Measurements from ENCODE around the gene ATXN1. TPM values are rescaled to one million over a fixed set of nuclear protein-coding genes. Genes with fewer than 3 reads are reported as not detected.

The ATXN1 gene
- total RNA-seq, 1 donor from 2014 or later: 59.8 TPM

GRCh38 chr6:16688984-16689636, 72.2 kb downstream of the ATXN1 start:
- Mint-ChIP-seq H3K27ac (no peak overlapping the region), H3K4me1 (peaks cover 64% of the 10 kb centered on the region), H3K27me3 (no peaks in the 10 kb centered on the region), H3K36me3 (ENCODE audit: low read depth) (no peaks in the 10 kb centered on the region), H3K4me3 (peak overlapping the region; percentile 19), H3K9me3 (no peaks in the 10 kb centered on the region)
- no peak for TF ChIP-seq CTCF (IDR thresholded peaks at IDR 0.05)
- intact Hi-C loops (cut with micrococcal nuclease): no loop called here
- CTCF ChIA-PET: no interaction called here
- no peak for ATAC-seq (ENCODE audit: low read depth)
- no peak for DNase-seq
- POLR2A ChIA-PET: interaction anchor here (0.6 to 1.9 kb wide), 6 partner anchors 8 to 807 kb away, joined by 3 to 10 read pairs (median 4); partner anchors contain the start of gene ATXN1

- H3K4me3 Mint-ChIP-seq: no peak overlapping the region
- ChIA-PET CTCF (interaction anchor here (1.6 kb wide), 1 partner anchor 177 kb away, joined by 3 read pairs; no protein-coding TSS in a partner anchor), POLR2A (interaction anchor here (1.0 to 1.9 kb wide), 3 partner anchors 9 to 73 kb away, joined by 4 to 10 read pairs (median 10); partner anchors contain the start of gene ATXN1)
- no peaks in the 10 kb centered on the region for H3K9me3 Mint-ChIP-seq
- no peaks in the 10 kb centered on the region for H3K36me3 Mint-ChIP-seq (ENCODE audit: low read depth)
- intact Hi-C loops (cut with micrococcal nuclease): no loop called here
- no peak for DNase-seq
- H3K27me3 Mint-ChIP-seq: no peaks in the 10 kb centered on the region
- H3K4me1 Mint-ChIP-seq: peaks cover 71% of the 10 kb centered on the region
- no peak for TF ChIP-seq CTCF (IDR thresholded peaks at IDR 0.05)
- ATAC-seq (ENCODE audit: low read depth): no peak
- H3K27ac Mint-ChIP-seq: peak overlapping the region; percentile 27
Observed at GRCh38 chr6:16688436-16688835, 72.8 kb downstream of the ATXN1 start.

- Mint-ChIP-seq H3K27ac (peak overlapping the region; percentile 62), H3K9me3 (no peaks in the 10 kb centered on the region), H3K27me3 (no peaks in the 10 kb centered on the region), H3K4me3 (no peak overlapping the region), H3K36me3 (ENCODE audit: low read depth) (no peaks in the 10 kb centered on the region), H3K4me1 (peaks cover 78% of the 10 kb centered on the region)
- TF ChIP-seq CTCF (IDR thresholded peaks at IDR 0.05): no peak
- ChIA-PET POLR2A (no interaction called here), CTCF (interaction anchor here (1.6 kb wide), 1 partner anchor 176 kb away, joined by 3 read pairs; no protein-coding TSS in a partner anchor)
- intact Hi-C loops (cut with micrococcal nuclease): no loop called here
- DNase-seq (no peak), ATAC-seq (ENCODE audit: low read depth) (no peak)
Observed at GRCh38 chr6:16687045-16687444, 74.2 kb downstream of the ATXN1 start.

DNA sequence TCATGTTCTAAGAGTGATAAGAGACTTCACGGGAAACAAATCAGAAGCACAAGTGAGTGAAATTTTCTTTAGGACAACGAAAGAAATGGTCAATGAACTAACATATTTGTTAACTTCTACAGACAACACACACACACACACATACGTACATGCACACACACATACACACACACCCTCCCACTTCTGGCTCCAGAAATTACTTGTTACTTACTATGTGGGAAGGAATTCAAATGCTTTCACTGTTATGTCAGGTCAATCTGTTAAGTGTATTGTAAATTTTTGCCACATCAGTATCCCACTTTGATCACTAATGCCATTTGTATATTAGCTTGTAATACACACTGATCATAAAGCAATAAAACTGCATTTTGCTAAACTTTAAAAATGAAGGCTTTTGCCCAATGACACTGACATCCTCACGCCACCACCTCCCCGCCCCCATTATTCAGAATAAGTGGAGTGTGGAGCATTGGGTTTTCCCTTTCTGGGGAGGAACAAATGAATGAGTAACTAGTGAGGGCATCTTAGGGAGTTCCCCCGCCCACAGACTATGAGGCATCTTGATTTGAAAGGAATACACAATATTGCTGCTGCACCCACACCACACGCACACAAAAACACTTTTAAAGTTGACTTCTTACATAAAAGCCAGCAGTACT, 76.2 kb downstream of the ATXN1 start:
- Mint-ChIP-seq H3K27ac (peak overlapping the region; percentile 90), H3K4me3 (peak overlapping the region; percentile 46), H3K36me3 (ENCODE audit: low read depth) (peaks cover 1% of the 10 kb centered on the region), H3K27me3 (no peaks in the 10 kb centered on the region), H3K4me1 (peaks cover 61% of the 10 kb centered on the region), H3K9me3 (no peaks in the 10 kb centered on the region)
- intact Hi-C loops (cut with micrococcal nuclease): loop anchor here (1.0 to 2.0 kb wide), 6 partner anchors 15 to 93 kb away; partner anchors contain the start of gene ATXN1
- DNase-seq (peak; percentile 45), ATAC-seq (ENCODE audit: low read depth) (peak; percentile 71)
- CTCF ChIA-PET: interaction anchor here (3.4 kb wide), 1 partner anchor 77 kb away, joined by 12 read pairs; the partner anchor contains the start of gene ATXN1
- no peak for TF ChIP-seq CTCF (IDR thresholded peaks at IDR 0.05)
- POLR2A ChIA-PET: interaction anchor here (0.7 to 1.0 kb wide), 3 partner anchors 27 to 93 kb away, joined by 3 to 4 read pairs (median 3); partner anchors contain the start of gene ATXN1

Measured in activated B cell treated with CpG ODN at 0.5 μM for 24 hours (primary cell).